ENCODE data around the gene ELAVL1. TPM values are rescaled to one million over a fixed set of nuclear protein-coding genes. Genes with fewer than 3 reads are reported as not detected.

Gene ELAVL1
- total and polyA plus RNA-seq, 2 of the 13 experiments (the other 11 are each of a cell fraction or from before 2014, with no cell fraction given): 27.9 to 38.4 TPM

GRCh38 chr19:7981199-7981598 is 24.2 kb downstream of the ELAVL1 start:
- H3K27me3 ChIP-seq (ENCODE audit: control insufficient read depth in 1 of 2, insufficient read depth in 2 of 2, low read length in 2 of 2): no peaks in the 10 kb centered on the region
- H3K4me3 ChIP-seq (replicated peaks in 1 of 3; ENCODE audit: insufficient read depth in 1 of 3, low read depth in 2 of 3, low read length in 3 of 3): no peak overlapping the region
- CTCF ChIA-PET (ENCODE audit: low intra/inter-chr PET ratio, low total read pairs): no interaction called here
- no peak overlapping the region for H3K4me2 ChIP-seq (ENCODE audit: low read depth, low read length)
- no peaks in the 10 kb centered on the region for H3K4me1 ChIP-seq (ENCODE audit: insufficient read depth, low read length)
- in situ Hi-C loops (cut with HindIII; ENCODE audit: extremely low pct_ligation_motif_present, low pct_unique_long_range_greater_than_20kb): no loop called here
- no peak for TF ChIP-seq ZFYVE20 (CRISPR knock-in tag; IDR thresholded peaks at IDR 0.05; ENCODE audit: borderline replicate concordance, low read depth)
- TF ChIP-seq FOXK2 (IDR thresholded peaks at IDR 0.05): no peak
- no peak for TF ChIP-seq ZNF841 (CRISPR knock-in tag; IDR thresholded peaks at IDR 0.05; ENCODE audit: borderline replicate concordance)
- TF ChIP-seq NR3C1 (CRISPR knock-in tag; IDR thresholded peaks at IDR 0.05): no peak
- TF ChIP-seq SIN3A (IDR thresholded peaks at IDR 0.05; ENCODE audit: borderline replicate concordance, low read depth, low read length): no peak
- no peak for TF ChIP-seq NCOA1 (CRISPR knock-in tag; IDR thresholded peaks at IDR 0.05)
- TF ChIP-seq ZFP36 (IDR thresholded peaks at IDR 0.05; ENCODE audit: borderline replicate concordance, low read depth, low read length, partially characterized antibody): no peak
- TF ChIP-seq XBP1 (CRISPR knock-in tag; IDR thresholded peaks at IDR 0.05): no peak
- no peak for TF ChIP-seq ZNF205 (CRISPR knock-in tag; IDR thresholded peaks at IDR 0.05)
- TF ChIP-seq IRF2 (CRISPR knock-in tag; IDR thresholded peaks at IDR 0.05): no peak
- TF ChIP-seq TBP (CRISPR knock-in tag; IDR thresholded peaks at IDR 0.05): no peak
- no peak overlapping the region for H2AFZ ChIP-seq (ENCODE audit: low read length)
- ATAC-seq (no peak), FAIRE-seq (no peak), DNase-seq (ENCODE audit: low spot score) (no peak)
- no peak overlapping the region for H3K9ac ChIP-seq (ENCODE audit: insufficient read depth, low read depth, low read length)
- peaks cover 48 to 92% of the 10 kb centered on the region in 2 experiments for H3K36me3 ChIP-seq (replicated peaks in 1 of 2; ENCODE audit: control insufficient read depth in 1 of 2, insufficient read depth in 2 of 2, low read length in 2 of 2)
- peaks cover 4% of the 10 kb centered on the region for H3K79me2 ChIP-seq (ENCODE audit: insufficient read depth, low read length)
- WGBS (ENCODE audit: low lambda C conversion rate): 98% methylated on average over 7 of the region's 7 CpGs
- no TSS peak for BruUV-seq (replicated peaks)
- intact Hi-C loops (cut with micrococcal nuclease; ENCODE audit: unreplicated experiment): no loop called here
- no peaks in the 10 kb centered on the region for H3K9me3 ChIP-seq (ENCODE audit: low read length)
- H4K20me1 ChIP-seq (ENCODE audit: insufficient read depth, low read length): peaks cover 8% of the 10 kb centered on the region; the same call in 1 of the 2 replicates
- POLR2A ChIA-PET: no interaction called here
- H3K27ac ChIP-seq (ENCODE audit: extremely low read length, insufficient read depth, low read length): no peak overlapping the region

DNA sequence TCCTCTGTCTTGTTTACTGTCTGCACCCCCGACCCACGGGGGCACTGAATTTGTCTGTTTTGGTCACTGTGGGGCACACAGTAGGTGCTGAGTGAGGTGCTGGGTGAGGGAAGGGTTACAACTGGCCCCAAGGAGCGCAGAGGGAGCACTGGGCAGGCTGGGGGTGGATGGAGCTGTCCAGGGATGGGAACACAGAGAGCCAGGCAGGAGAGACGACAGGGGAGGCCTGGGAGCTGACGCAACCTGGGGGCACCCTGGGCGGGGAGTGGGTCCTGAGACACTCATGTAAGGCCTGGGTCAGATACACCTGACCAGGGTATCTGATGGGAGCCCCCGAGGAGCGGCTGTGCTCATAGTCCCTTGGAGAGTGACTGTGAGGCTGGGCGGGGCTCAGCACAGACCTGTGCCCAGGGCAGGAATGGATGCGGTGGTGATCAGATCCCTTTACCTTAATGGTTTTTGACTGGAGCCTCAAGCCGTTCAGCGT is 24.8 kb downstream of the ELAVL1 start:
- ATAC-seq: no peak
- no TSS peak for BruUV-seq (replicated peaks)
- 93% methylated on average over 10 of the region's 12 CpGs for WGBS (ENCODE audit: low lambda C conversion rate)
- TF ChIP-seq ZNF703 (CRISPR knock-in tag; IDR thresholded peaks at IDR 0.05; ENCODE audit: borderline replicate concordance) (no peak), ZNF790 (CRISPR knock-in tag; IDR thresholded peaks at IDR 0.05; ENCODE audit: borderline replicate concordance) (no peak), POLR2AphosphoS5 (IDR thresholded peaks at IDR 0.05; ENCODE audit: low read depth, low read length) (no peak), ZNF619 (CRISPR knock-in tag; IDR thresholded peaks at IDR 0.05) (no peak), ZNF432 (CRISPR knock-in tag; IDR thresholded peaks at IDR 0.05; ENCODE audit: borderline replicate concordance) (no peak), ZBTB49 (CRISPR knock-in tag; IDR thresholded peaks at IDR 0.05; ENCODE audit: borderline replicate concordance) (no peak), ZFP90 (CRISPR knock-in tag; IDR thresholded peaks at IDR 0.05; ENCODE audit: borderline replicate concordance) (no peak), ZNF629 (CRISPR knock-in tag; conservative IDR thresholded peaks at IDR 0.05) (no peak), ZNF205 (CRISPR knock-in tag; IDR thresholded peaks at IDR 0.05) (no peak), STAG1 (CRISPR knock-in tag; IDR thresholded peaks at IDR 0.05) (no peak), KMT2B (CRISPR knock-in tag; IDR thresholded peaks at IDR 0.05) (no peak)

More for the DNA sequence above, 24.8 kb downstream of the ELAVL1 start:
- Histone ChIP-seq H4K20me1 (ENCODE audit: insufficient read depth, low read length) (peaks cover 5% of the 10 kb centered on the region; the same call in 1 of the 2 replicates), H3K4me2 (ENCODE audit: low read depth, low read length) (no peak overlapping the region), H3K79me2 (ENCODE audit: insufficient read depth, low read length) (peaks cover 4% of the 10 kb centered on the region), H3K27me3 (ENCODE audit: control insufficient read depth in 1 of 2, insufficient read depth in 2 of 2, low read length in 2 of 2) (no peaks in the 10 kb centered on the region), H3K36me3 (replicated peaks in 1 of 2; ENCODE audit: control insufficient read depth in 1 of 2, insufficient read depth in 2 of 2, low read length in 2 of 2) (peaks cover 45 to 88% of the 10 kb centered on the region in 2 experiments), H3K4me3 (replicated peaks in 1 of 3; ENCODE audit: insufficient read depth in 1 of 3, low read depth in 2 of 3, low read length in 3 of 3) (no peak overlapping the region), H2AFZ (ENCODE audit: low read length) (no peak overlapping the region), H3K9me3 (ENCODE audit: low read length) (no peaks in the 10 kb centered on the region), H3K9ac (ENCODE audit: insufficient read depth, low read depth, low read length) (no peak overlapping the region), H3K27ac (ENCODE audit: extremely low read length, insufficient read depth, low read length) (no peak overlapping the region), H3K4me1 (ENCODE audit: insufficient read depth, low read length) (no peaks in the 10 kb centered on the region)
- ChIA-PET POLR2A (no interaction called here), CTCF (ENCODE audit: low intra/inter-chr PET ratio, low total read pairs) (no interaction called here)
- intact Hi-C loops (cut with micrococcal nuclease; ENCODE audit: unreplicated experiment): no loop called here
- DNase-seq (ENCODE audit: low spot score) (no peak), FAIRE-seq (no peak)
- in situ Hi-C loops (cut with HindIII; ENCODE audit: extremely low pct_ligation_motif_present, low pct_unique_long_range_greater_than_20kb): no loop called here
